Tibial artery (tissue), 4 donors: ENCODE measurements around the gene NTNG2.

Experiments used
- DNase-seq, 2 donors: peaks; one replicate each; pipeline ENCODE4 v3.0.0-alpha.2; 2019
- H3K27ac ChIP-seq, 2 donors: fragments of 200-600 bp; sonication (generic) in 1 of 2; 1 replicate in 1 of 2; 2 replicates in 1 of 2; pipeline ENCODE4 v1.5.1; 2018 to 2019; ENCODE audit warnings: mild to moderate bottlenecking in 1 of 2
- H3K27me3 ChIP-seq, 2 donors: fragments of 200-600 bp; sonication (generic) in 1 of 2; one replicate each; pipeline versions ENCODE4 v1.5.1 to v1.6.0; 2016 to 2019
- H3K36me3 ChIP-seq, 3 donors: fragments of 200-600 bp; sonication (generic) in 2 of 3; one replicate each; pipeline ENCODE4 v1.5.1; 2016 to 2019; ENCODE audit warnings: mild to moderate bottlenecking in 2 of 3
- H3K4me1 ChIP-seq, 4 donors: fragments of 200-600 bp; sonication (generic) in 2 of 4; 1 replicate in 3 of 4; 2 replicates in 1 of 4; pipeline ENCODE4 v1.5.1; 2016 to 2019
- H3K4me3 ChIP-seq, 2 donors: fragments of 200-600 bp; sonication (generic) in 1 of 2; 1 replicate in 1 of 2; 2 replicates in 1 of 2; pipeline ENCODE4 v1.5.1; 2018 to 2019; ENCODE audit warnings: mild to moderate bottlenecking in 2 of 2
- H3K9me3 ChIP-seq, 3 donors: fragments of 200-600 bp; sonication (generic) in 1 of 3; one replicate each; pipeline ENCODE4 v1.5.1; 2016 to 2019
- intact Hi-C: fragments of 100-400 bp; cut with DNase I; formaldehyde crosslinking; loops from one replicate; pipeline ENCODE4 v1.15.0; 2023; ENCODE audit warnings: low total_unique reads
- TF ChIP-seq, protein P1 (sequence below), 2 experiments: fragments of 200-600 bp in 1 of 2; fragments of 450-650 bp in 1 of 2; IDR thresholded peaks; one replicate each; pipeline ENCODE4 v1.5.1; 2017 to 2019; ENCODE audit warnings: antibody characterized with exemption in 2 of 2, mild to moderate bottlenecking in 1 of 2, moderate library complexity in 1 of 2

Gene NTNG2

DNA sequence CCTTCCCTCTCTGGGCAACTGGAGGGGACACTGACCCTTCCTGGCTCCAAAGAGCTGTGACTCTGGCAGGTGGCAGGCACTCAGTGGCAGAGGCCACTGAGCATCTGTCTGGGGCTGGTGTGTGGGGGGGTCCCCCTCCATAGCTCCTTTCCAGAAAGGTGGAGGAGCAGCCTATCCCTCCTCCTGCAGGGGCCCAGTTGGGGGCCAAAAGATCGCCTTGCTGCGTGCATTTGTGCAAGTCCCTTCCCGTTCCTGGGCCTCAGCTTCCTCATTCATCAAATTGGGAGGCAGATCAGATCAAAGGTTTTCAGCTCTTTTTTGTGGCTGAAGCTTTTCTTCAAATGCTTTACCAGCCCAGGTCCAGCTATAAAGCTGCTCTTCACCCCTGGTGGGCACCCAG, 77.7 kb downstream of the NTNG2 start:
- no peaks in the 10 kb centered on the region for H3K36me3 ChIP-seq
- TF ChIP-seq, protein P1, sequence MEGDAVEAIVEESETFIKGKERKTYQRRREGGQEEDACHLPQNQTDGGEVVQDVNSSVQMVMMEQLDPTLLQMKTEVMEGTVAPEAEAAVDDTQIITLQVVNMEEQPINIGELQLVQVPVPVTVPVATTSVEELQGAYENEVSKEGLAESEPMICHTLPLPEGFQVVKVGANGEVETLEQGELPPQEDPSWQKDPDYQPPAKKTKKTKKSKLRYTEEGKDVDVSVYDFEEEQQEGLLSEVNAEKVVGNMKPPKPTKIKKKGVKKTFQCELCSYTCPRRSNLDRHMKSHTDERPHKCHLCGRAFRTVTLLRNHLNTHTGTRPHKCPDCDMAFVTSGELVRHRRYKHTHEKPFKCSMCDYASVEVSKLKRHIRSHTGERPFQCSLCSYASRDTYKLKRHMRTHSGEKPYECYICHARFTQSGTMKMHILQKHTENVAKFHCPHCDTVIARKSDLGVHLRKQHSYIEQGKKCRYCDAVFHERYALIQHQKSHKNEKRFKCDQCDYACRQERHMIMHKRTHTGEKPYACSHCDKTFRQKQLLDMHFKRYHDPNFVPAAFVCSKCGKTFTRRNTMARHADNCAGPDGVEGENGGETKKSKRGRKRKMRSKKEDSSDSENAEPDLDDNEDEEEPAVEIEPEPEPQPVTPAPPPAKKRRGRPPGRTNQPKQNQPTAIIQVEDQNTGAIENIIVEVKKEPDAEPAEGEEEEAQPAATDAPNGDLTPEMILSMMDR (IDR thresholded peaks at IDR 0.05) = no peak
- H3K4me3 ChIP-seq = no peak overlapping the region
- no peak for DNase-seq
- intact Hi-C loops = loop anchor here (5.0 kb wide), 2 partner anchors 67 to 477 kb away; no protein-coding TSS in a partner anchor
- H3K4me1 ChIP-seq = peaks cover 0 to 27% (median 19%) of the 10 kb centered on the region in 4 donors
- H3K27me3 ChIP-seq = peaks cover 0 to 20% of the 10 kb centered on the region in 2 donors
- H3K27ac ChIP-seq = no peak overlapping the region
- H3K9me3 ChIP-seq = no peaks in the 10 kb centered on the region

DNA sequence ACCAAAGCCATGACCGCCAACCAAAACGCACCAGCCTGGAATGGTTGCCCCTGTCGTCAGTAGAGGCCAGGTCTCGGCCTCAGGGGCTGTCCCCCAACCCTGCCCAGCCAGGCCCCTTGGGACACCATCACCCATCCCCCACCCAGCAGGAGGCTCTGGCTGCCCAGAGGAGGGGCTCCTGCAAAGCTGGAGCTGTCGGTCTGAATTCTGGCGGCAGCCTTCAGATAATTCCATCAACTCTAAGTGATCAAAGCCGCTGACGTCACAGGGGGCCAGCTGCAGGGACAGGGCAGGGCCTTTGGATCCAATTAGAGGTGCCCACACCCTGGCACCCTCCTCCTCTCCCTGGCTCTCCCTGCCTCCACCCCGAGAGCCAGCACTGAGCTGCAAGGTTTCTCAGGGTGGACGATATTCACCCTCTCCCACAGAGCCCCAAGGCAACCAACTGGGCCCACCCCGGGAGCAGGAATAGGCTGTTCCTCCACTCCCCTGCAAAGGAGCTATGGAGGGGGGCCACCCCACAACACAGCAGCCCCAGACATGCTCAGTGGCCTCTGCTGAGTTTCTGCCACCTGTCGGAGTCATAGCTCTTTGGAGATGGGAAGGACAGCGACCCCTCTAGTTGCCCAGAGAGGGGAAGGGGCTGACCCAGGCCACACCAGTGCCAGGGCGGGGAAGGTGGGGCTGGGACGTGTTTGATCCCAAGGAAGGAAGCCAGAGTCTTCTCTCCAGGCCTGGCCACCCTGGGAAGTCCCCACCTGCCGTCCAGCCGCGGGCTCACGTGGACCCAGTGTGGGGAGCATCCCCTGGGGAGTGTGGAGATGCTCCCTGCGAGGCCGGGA, 78.4 kb downstream of the NTNG2 start:
- Histone ChIP-seq H3K36me3 (no peaks in the 10 kb centered on the region), H3K27ac (peak overlapping the region; percentile 47 to 57), H3K4me1 (peaks cover 0 to 34% (median 26%) of the 10 kb centered on the region in 4 donors), H3K27me3 (peaks cover 0 to 15% of the 10 kb centered on the region in 2 donors), H3K9me3 (no peaks in the 10 kb centered on the region), H3K4me3 (peak overlapping the region; percentile 63 to 65)
- peak in 1 of 2 donors; percentile 71 for DNase-seq
- TF ChIP-seq, protein P1 (IDR thresholded peaks at IDR 0.05) = no peak
- intact Hi-C loops = loop anchor here (5.0 kb wide), 2 partner anchors 68 to 478 kb away; no protein-coding TSS in a partner anchor

DNA sequence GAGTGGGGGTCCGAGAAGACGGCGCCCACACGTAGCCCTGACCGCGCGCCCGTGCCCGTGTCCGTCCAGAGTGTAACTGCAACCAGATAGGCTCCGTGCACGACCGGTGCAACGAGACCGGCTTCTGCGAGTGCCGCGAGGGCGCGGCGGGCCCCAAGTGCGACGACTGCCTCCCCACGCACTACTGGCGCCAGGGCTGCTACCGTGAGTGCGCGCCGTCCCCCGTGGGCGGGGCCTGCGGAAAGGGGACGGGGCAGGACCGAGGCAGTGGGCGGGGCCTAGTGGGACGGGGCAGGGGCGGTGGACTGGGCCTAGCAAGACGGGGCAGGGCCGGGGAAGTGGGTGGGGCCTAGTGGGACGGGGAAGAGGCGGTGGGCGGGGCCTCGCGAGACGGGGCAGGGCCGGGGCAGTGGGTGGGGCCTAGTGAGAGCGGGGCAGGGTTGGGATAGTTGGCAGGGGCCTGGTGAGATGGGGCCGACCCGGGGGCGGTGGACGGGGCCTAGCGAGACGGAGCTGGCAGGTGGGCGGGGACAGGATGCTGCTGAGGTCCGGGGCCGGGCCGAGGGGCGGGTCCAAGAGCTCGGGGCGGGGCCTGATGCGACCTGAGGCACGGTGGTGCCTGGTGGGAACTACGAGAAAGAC, 79.1 kb downstream of the NTNG2 start:
- peak overlapping the region; percentile 63 to 65 for H3K4me3 ChIP-seq
- intact Hi-C loops = no loop called here
- TF ChIP-seq, protein P1 (IDR thresholded peaks at IDR 0.05) = no peak
- no peaks in the 10 kb centered on the region for H3K36me3 ChIP-seq
- H3K9me3 ChIP-seq = no peaks in the 10 kb centered on the region
- peaks cover 0 to 41% (median 33%) of the 10 kb centered on the region in 4 donors for H3K4me1 ChIP-seq
- peak; percentile 98 for DNase-seq
- peaks cover 0 to 13% of the 10 kb centered on the region in 2 donors for H3K27me3 ChIP-seq
- peak overlapping the region; percentile 47 to 57 for H3K27ac ChIP-seq

DNA sequence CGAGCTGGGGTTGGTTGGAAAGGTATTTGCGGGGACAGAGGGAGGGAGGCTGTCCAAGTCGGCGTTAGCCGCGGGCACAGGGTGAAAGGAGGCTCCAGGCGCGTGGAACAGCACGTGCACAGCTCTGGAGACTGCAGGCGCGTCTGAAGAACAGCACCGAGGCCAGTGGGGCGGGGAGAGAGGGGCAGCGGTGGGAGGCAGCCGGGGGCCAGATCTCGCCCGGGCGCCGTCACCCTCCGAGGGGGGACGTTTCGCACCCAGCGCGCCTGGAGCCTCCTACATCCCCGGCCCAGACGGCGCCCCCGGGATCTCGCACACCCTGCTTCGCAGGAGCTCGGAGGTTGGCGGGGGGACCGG, 79.6 kb downstream of the NTNG2 start:
- H3K27me3 ChIP-seq = peaks cover 0 to 11% of the 10 kb centered on the region in 2 donors
- no peak for DNase-seq
- H3K4me1 ChIP-seq = peaks cover 0 to 44% (median 37%) of the 10 kb centered on the region in 4 donors
- H3K9me3 ChIP-seq = no peaks in the 10 kb centered on the region
- peak overlapping the region; percentile 47 to 57 for H3K27ac ChIP-seq
- intact Hi-C loops = no loop called here
- peak overlapping the region; percentile 63 to 65 for H3K4me3 ChIP-seq
- TF ChIP-seq, protein P1 (IDR thresholded peaks at IDR 0.05) = no peak
- H3K36me3 ChIP-seq = no peaks in the 10 kb centered on the region

DNA sequence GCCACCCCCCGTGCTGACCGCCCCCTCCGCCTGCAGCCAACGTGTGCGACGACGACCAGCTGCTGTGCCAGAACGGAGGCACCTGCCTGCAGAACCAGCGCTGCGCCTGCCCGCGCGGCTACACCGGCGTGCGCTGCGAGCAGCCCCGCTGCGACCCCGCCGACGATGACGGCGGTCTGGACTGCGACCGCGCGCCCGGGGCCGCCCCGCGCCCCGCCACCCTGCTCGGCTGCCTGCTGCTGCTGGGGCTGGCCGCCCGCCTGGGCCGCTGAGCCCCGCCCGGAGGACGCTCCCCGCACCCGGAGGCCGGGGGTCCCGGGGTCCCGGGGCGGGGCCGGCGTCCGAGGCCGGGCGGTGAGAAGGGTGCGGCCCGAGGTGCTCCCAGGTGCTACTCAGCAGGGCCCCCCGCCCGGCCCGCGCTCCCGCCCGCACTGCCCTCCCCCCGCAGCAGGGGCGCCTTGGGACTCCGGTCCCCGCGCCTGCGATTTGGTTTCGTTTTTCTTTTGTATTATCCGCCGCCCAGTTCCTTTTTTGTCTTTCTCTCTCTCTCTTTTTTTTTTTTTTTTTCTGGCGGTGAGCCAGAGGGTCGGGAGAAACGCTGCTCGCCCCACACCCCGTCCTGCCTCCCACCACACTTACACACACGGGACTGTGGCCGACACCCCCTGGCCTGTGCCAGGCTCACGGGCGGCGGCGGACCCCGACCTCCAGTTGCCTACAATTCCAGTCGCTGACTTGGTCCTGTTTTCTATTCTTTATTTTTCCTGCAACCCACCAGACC, 80.2 kb downstream of the NTNG2 start:
- Histone ChIP-seq H3K9me3 (no peaks in the 10 kb centered on the region), H3K4me1 (peaks cover 0 to 44% (median 37%) of the 10 kb centered on the region in 4 donors), H3K27me3 (peaks cover 0 to 11% of the 10 kb centered on the region in 2 donors), H3K27ac (peak overlapping the region; percentile 6 to 57), H3K4me3 (peak overlapping the region; percentile 63 to 65), H3K36me3 (no peaks in the 10 kb centered on the region)
- no peak for DNase-seq
- TF ChIP-seq, protein P1 (IDR thresholded peaks at IDR 0.05) = no peak
- intact Hi-C loops = no loop called here
